SKM-1 (cell line): ENCODE data around the gene AKIRIN2.

ENCODE experiments used
- DNase-seq: peaks from one replicate; lab custom pipeline; 2025; ENCODE audit not compliant: unreplicated experiment; lab: John Stamatoyannopoulos, UW

Gene AKIRIN2

GRCh38 chr6:87658516-87658915, 43.5 kb downstream of the AKIRIN2 start:
- no peak for DNase-seq

GRCh38 chr6:87656857-87657256, 45.2 kb downstream of the AKIRIN2 start:
- DNase-seq: no peak

- no peak for DNase-seq
Measured at GRCh38 chr6:87655824-87656223, 46.2 kb downstream of the AKIRIN2 start.

- DNase-seq: no peak
Measured at GRCh38 chr6:87654875-87655454, 47.1 kb downstream of the AKIRIN2 start.

- no peak for DNase-seq
Measured at GRCh38 chr6:87654122-87654521, 47.9 kb downstream of the AKIRIN2 start.

- DNase-seq: no peak
Measured at GRCh38 chr6:87653074-87653962, 48.7 kb downstream of the AKIRIN2 start.

GRCh38 chr6:87645080-87645479, 57.0 kb downstream of the AKIRIN2 start:
- no peak for DNase-seq

- no peak for DNase-seq
Measured at GRCh38 chr6:87641065-87641692, 60.9 kb downstream of the AKIRIN2 start.

GRCh38 chr6:87639373-87639772, 62.7 kb downstream of the AKIRIN2 start:
- no peak for DNase-seq

- no peak for DNase-seq
Measured at GRCh38 chr6:87637106-87637505, 64.9 kb downstream of the AKIRIN2 start.

- DNase-seq: no peak
Measured at GRCh38 chr6:87636315-87636714, 65.7 kb downstream of the AKIRIN2 start.

GRCh38 chr6:87633851-87634250, 68.2 kb downstream of the AKIRIN2 start:
- no peak for DNase-seq

- DNase-seq: no peak
Measured at GRCh38 chr6:87630746-87631145, 71.3 kb downstream of the AKIRIN2 start.

- no peak for DNase-seq
Measured at GRCh38 chr6:87628881-87629280, 73.2 kb downstream of the AKIRIN2 start.

GRCh38 chr6:87628424-87628823, 73.6 kb downstream of the AKIRIN2 start:
- no peak for DNase-seq
